Panc1 (cell line): ENCODE data around the gene CREB5. TPM values are rescaled to one million over a fixed set of nuclear protein-coding genes. Genes with fewer than 3 reads are reported as not detected.

Experiments
- ATAC-seq: fragments of 200-7000 bp; cut with Tn5 transposase; 2 replicates; pipeline ENCODE4 v1.9.1; 2020; ENCODE audit warnings: mild to moderate bottlenecking, moderate library complexity
- BruUV-seq: library from RNA; stranded (reverse); fragments of 400-500 nt; replicated peaks from 2 replicates; lab custom pipeline; 2021; lab: Mats Ljungman, UMichigan
- CTCF ChIA-PET: fragments of 300-600 bp; sonication (Branson Sonifier 250); formaldehyde crosslinking; loops from one replicate; lab custom pipeline; 2022; ENCODE audit warnings: antibody characterized with exemption; lab: Charles Lee
- POLR2A ChIA-PET: fragments of 300-600 bp; sonication (Branson Sonifier 250); formaldehyde crosslinking; loops from one replicate; lab custom pipeline; 2022; ENCODE audit warnings: antibody characterized with exemption; lab: Charles Lee
- DNase-seq: peaks from one replicate; pipeline ENCODE4 v3.0.0-alpha.2; 2010; ENCODE audit warnings: low read depth, low spot score
- H3K27ac ChIP-seq: 2 replicates; pipeline ENCODE4 v1.5.1; 2011; ENCODE audit warnings: mild to moderate bottlenecking, low read length, inconsistent platforms
- H3K27me3 ChIP-seq: fragments of 200-500 bp; sonication (Bioruptor generic); 2 replicates; pipeline ENCODE4 v1.6.0; 2014; ENCODE audit warnings: low read length, inconsistent platforms; ENCODE audit not compliant: control insufficient read depth, insufficient read depth
- H3K36me3 ChIP-seq: fragments of 200-500 bp; sonication (Bioruptor generic); 2 replicates; pipeline ENCODE4 v1.5.1; 2014; ENCODE audit warnings: inconsistent platforms, mild to moderate bottlenecking, low read length, moderate library complexity; ENCODE audit not compliant: control insufficient read depth, insufficient read depth
- H3K4me1 ChIP-seq: 2 replicates; pipeline ENCODE4 v1.5.1; 2011; ENCODE audit warnings: inconsistent platforms, mild to moderate bottlenecking, low read length, moderate library complexity; ENCODE audit not compliant: control insufficient read depth, insufficient read depth
- H3K4me3 ChIP-seq, 2 experiments: 2 replicates each; pipeline ENCODE4 v1.5.1; 2011 to 2012; ENCODE audit warnings: low read depth in 2 of 2, low read length in 2 of 2, mild to moderate bottlenecking in 2 of 2, inconsistent platforms in 1 of 2, moderate library complexity in 1 of 2
- H3K9me3 ChIP-seq: fragments of 200-500 bp; sonication (Bioruptor generic); 2 replicates; pipeline ENCODE4 v1.5.1; 2014; ENCODE audit warnings: low read depth, mild to moderate bottlenecking, inconsistent platforms, low read length, moderate library complexity; ENCODE audit not compliant: control insufficient read depth, insufficient read depth
- CTCF ChIP-seq: fragments of 450-650 bp; IDR thresholded peaks from 2 replicates; pipeline ENCODE4 v1.5.1; 2017; ENCODE audit warnings: mild to moderate bottlenecking
- POLR2AphosphoS5 ChIP-seq: IDR thresholded peaks from 2 replicates; pipeline ENCODE4 v1.6.1; 2012; ENCODE audit warnings: mild to moderate bottlenecking, low read depth, low read length, moderate library complexity
- REST ChIP-seq, 2 experiments: IDR thresholded peaks; 2 replicates each; pipeline ENCODE4 v1.6.1; 2011 to 2012; ENCODE audit warnings: low read depth in 2 of 2, control low read depth in 1 of 2, low read length in 1 of 2, mild to moderate bottlenecking in 1 of 2, moderate library complexity in 1 of 2; ENCODE audit not compliant: insufficient read depth in 1 of 2
- SIN3A ChIP-seq: IDR thresholded peaks from 2 replicates; pipeline ENCODE4 v1.6.1; 2012; ENCODE audit warnings: low read depth, mild to moderate bottlenecking, low read length, moderate library complexity, borderline replicate concordance; ENCODE audit not compliant: insufficient read depth
- TCF7L2 ChIP-seq: IDR thresholded peaks from 2 replicates; pipeline ENCODE4 v1.6.1; 2011; ENCODE audit warnings: mild to moderate bottlenecking, low read depth, low read length, inconsistent platforms
- in situ Hi-C: cut with HindIII; loops from 2 replicates; pipeline ENCODE4 v1.10.0; 2016; ENCODE audit warnings: low sequenced_read_pairs, low pct_unique_long_range_greater_than_20kb
- intact Hi-C: fragments of 100-400 bp; cut with micrococcal nuclease; formaldehyde crosslinking; loops from one replicate; pipeline ENCODE4 v1.10.0; 2022; ENCODE audit not compliant: unreplicated experiment
- total RNA-seq: library from RNA; stranded (reverse); gene quantifications from one replicate; pipeline ENCODE4 v1.2.1, GENCODE V29; 2021; ENCODE audit not compliant: unreplicated experiment

The CREB5 gene
- total RNA-seq, 1 experiment from 2014 or later: 3.1 TPM

GRCh38 chr7:28858895-28859294 is 446.6 kb downstream of the CREB5 start:
- no TSS peak for BruUV-seq
- ChIA-PET CTCF (no interaction called here), POLR2A (no interaction called here)
- H3K36me3 ChIP-seq: no peaks in the 10 kb centered on the region
- in situ Hi-C loops: no loop called here
- TF ChIP-seq SIN3A: no peak
- TF ChIP-seq REST (IDR thresholded peaks at IDR 0.05; ENCODE audit: insufficient read depth in 1 of 2, low read depth in 2 of 2, low read length in 1 of 2): no peak
- TF ChIP-seq CTCF: no peak
- no peak for TF ChIP-seq POLR2AphosphoS5
- TF ChIP-seq TCF7L2: no peak
- no peak for DNase-seq
- H3K27me3 ChIP-seq: peaks cover 1% of the 10 kb centered on the region; the same call in 1 of the 2 replicates
- no peaks in the 10 kb centered on the region for H3K4me1 ChIP-seq
- H3K4me3 ChIP-seq: no peak overlapping the region
- H3K27ac ChIP-seq: no peak overlapping the region
- intact Hi-C loops: loop anchor here (10.0 kb wide), 1 partner anchor 234 kb away; no protein-coding TSS in a partner anchor
- no peak for ATAC-seq
- H3K9me3 ChIP-seq: no peaks in the 10 kb centered on the region

GRCh38 chr7:28861825-28862224 is 449.5 kb downstream of the CREB5 start:
- H3K4me1 ChIP-seq: no peaks in the 10 kb centered on the region
- no peak for ATAC-seq
- no peak overlapping the region for H3K4me3 ChIP-seq
- CTCF ChIA-PET: interaction anchor here (0.6 kb wide), 1 partner anchor 21 kb away, joined by 3 read pairs; no protein-coding TSS in a partner anchor
- POLR2A ChIA-PET: no interaction called here
- H3K9me3 ChIP-seq: no peaks in the 10 kb centered on the region
- H3K36me3 ChIP-seq: no peaks in the 10 kb centered on the region
- no peak overlapping the region for H3K27ac ChIP-seq
- BruUV-seq: no TSS peak
- in situ Hi-C loops (no loop called here), intact Hi-C loops (no loop called here)
- H3K27me3 ChIP-seq: peaks cover 10% of the 10 kb centered on the region
- TF ChIP-seq POLR2AphosphoS5: no peak
- TF ChIP-seq REST (IDR thresholded peaks at IDR 0.05; ENCODE audit: insufficient read depth in 1 of 2, low read depth in 2 of 2, low read length in 1 of 2): no peak
- no peak for TF ChIP-seq CTCF
- TF ChIP-seq SIN3A: no peak
- TF ChIP-seq TCF7L2: no peak
- DNase-seq: no peak
